ENCODE data around the gene PCDHGA11. TPM values are rescaled to one million over a fixed set of nuclear protein-coding genes. Genes with fewer than 3 reads are reported as not detected.
A peak's percentile ranks its signal among the peaks of the same experiment; 100 is the strongest.
"Not testable (repeated sequence)": the region's sequence is repeated elsewhere in the genome, so short reads cannot be mapped to it uniquely, and the experiment has no call there.

Gene PCDHGA11
- total and polyA plus RNA-seq, 2 experiments from 2014 or later, result 1.8 to 2.7 TPM

DNA sequence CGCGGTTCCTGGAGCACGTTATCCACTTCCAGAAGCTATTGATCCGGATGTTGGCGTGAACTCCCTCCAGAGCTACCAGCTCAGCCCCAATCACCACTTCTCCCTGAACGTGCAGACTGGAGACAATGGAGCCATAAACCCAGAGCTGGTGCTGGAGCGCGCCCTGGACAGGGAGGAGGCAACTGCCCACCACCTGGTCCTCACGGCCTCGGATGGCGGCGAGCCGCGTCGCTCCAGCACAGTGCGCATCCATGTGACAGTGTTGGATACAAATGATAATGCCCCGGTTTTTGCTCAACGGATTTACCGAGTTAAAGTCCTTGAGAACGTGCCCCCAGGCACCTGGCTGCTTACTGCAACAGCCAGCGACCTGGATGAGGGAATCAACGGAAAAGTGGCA lies 17.5 kb upstream of the PCDHGA11 start:
- 96% methylated on average over 22 of the region's 22 CpGs for WGBS (ENCODE audit: low lambda C conversion rate, missing lambda C conversion rate)
- H3K79me2 ChIP-seq, result no peaks in the 10 kb centered on the region
- no peak overlapping the region for H2AFZ ChIP-seq
- DNase-seq (ENCODE audit: low spot score), result no peak
- H4K20me1 ChIP-seq (ENCODE audit: insufficient read depth, poor library complexity, severe bottlenecking), result no peaks in the 10 kb centered on the region
- TF ChIP-seq, protein P1, sequence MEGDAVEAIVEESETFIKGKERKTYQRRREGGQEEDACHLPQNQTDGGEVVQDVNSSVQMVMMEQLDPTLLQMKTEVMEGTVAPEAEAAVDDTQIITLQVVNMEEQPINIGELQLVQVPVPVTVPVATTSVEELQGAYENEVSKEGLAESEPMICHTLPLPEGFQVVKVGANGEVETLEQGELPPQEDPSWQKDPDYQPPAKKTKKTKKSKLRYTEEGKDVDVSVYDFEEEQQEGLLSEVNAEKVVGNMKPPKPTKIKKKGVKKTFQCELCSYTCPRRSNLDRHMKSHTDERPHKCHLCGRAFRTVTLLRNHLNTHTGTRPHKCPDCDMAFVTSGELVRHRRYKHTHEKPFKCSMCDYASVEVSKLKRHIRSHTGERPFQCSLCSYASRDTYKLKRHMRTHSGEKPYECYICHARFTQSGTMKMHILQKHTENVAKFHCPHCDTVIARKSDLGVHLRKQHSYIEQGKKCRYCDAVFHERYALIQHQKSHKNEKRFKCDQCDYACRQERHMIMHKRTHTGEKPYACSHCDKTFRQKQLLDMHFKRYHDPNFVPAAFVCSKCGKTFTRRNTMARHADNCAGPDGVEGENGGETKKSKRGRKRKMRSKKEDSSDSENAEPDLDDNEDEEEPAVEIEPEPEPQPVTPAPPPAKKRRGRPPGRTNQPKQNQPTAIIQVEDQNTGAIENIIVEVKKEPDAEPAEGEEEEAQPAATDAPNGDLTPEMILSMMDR (IDR thresholded peaks at IDR 0.05; ENCODE audit: poor library complexity), result no peak
- no peak for TF ChIP-seq EZH2 (IDR thresholded peaks at IDR 0.05; ENCODE audit: borderline replicate concordance)
- TF ChIP-seq EZH2phosphoT487 (IDR thresholded peaks at IDR 0.05; ENCODE audit: low read depth, severe bottlenecking, unreplicated experiment), result no peak
- peaks cover 2% of the 10 kb centered on the region for H3K36me3 ChIP-seq (replicated peaks; ENCODE audit: insufficient read depth, low read depth)
- H3K4me2 ChIP-seq, result no peak overlapping the region
- H3K9me3 ChIP-seq (ENCODE audit: low read depth), result peaks cover 16% of the 10 kb centered on the region
- H3K4me1 ChIP-seq (ENCODE audit: insufficient read depth), result no peaks in the 10 kb centered on the region
- no peak overlapping the region for H3K4me3 ChIP-seq
- no peak overlapping the region for H3K27ac ChIP-seq
- H3K9me2 ChIP-seq (replicated peaks; ENCODE audit: insufficient read depth), result no peaks in the 10 kb centered on the region
- no peaks in the 10 kb centered on the region for H3K27me3 ChIP-seq

DNA sequence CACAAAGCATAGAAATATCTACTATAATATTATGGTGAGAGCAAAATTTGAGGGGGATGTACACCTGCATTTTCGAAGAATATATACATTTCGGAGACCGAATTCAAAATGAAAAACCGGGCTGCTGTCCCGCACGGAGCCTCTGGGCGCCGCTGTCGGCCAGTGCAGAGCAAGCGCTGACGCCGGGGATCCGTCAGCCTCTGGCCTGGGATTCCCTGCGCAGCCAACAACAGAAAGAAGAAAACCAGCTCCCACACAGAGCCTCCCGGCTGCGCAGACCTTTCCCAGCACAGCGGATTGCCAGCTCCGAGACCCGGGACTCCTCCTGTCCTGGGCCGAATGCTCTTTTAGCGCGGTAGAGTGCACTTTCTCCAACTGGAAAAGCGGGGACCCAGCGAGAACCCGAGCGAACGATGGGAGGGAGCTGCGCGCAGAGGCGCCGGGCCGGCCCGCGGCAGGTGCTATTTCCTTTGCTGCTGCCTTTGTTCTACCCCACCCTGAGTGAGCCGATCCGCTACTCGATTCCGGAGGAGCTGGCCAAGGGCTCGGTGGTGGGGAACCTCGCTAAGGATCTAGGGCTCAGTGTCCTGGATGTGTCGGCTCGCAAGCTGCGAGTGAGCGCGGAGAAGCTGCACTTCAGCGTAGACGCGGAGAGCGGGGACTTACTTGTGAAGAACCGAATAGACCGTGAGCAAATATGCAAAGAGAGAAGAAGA lies 12.9 kb upstream of the PCDHGA11 start, which contains the start of gene PCDHGB6:
PCDHGB6 (plus strand) TSS at position 232 of the 716 bp plus-strand sequence; CDS start at position 414, 182 bp downstream.
- TF ChIP-seq, protein P1 (IDR thresholded peaks at IDR 0.05; ENCODE audit: poor library complexity), result peak; percentile 79
- not testable (repeated sequence) for H3K36me3 ChIP-seq (replicated peaks; ENCODE audit: insufficient read depth, low read depth); H3K27me3 ChIP-seq; H3K9me2 ChIP-seq (replicated peaks; ENCODE audit: insufficient read depth); H4K20me1 ChIP-seq (ENCODE audit: insufficient read depth, poor library complexity, severe bottlenecking); H3K4me1 ChIP-seq (ENCODE audit: insufficient read depth)
- Histone ChIP-seq H3K79me2 (peaks cover 23% of the 10 kb centered on the region), H3K4me2 (peak within 1 kb of the TSS; percentile 78), H2AFZ (peak within 1 kb of the TSS; percentile 74), H3K27ac (peak within 1 kb of the TSS; percentile 83), H3K4me3 (peak within 1 kb of the TSS; percentile 41), H3K9me3 (ENCODE audit: low read depth) (peaks cover 37% of the 10 kb centered on the region)
- peak; percentile 83 for DNase-seq (ENCODE audit: low spot score)
- WGBS (ENCODE audit: low lambda C conversion rate, missing lambda C conversion rate), result 9% methylated on average over 51 of the region's 51 CpGs

DNA sequence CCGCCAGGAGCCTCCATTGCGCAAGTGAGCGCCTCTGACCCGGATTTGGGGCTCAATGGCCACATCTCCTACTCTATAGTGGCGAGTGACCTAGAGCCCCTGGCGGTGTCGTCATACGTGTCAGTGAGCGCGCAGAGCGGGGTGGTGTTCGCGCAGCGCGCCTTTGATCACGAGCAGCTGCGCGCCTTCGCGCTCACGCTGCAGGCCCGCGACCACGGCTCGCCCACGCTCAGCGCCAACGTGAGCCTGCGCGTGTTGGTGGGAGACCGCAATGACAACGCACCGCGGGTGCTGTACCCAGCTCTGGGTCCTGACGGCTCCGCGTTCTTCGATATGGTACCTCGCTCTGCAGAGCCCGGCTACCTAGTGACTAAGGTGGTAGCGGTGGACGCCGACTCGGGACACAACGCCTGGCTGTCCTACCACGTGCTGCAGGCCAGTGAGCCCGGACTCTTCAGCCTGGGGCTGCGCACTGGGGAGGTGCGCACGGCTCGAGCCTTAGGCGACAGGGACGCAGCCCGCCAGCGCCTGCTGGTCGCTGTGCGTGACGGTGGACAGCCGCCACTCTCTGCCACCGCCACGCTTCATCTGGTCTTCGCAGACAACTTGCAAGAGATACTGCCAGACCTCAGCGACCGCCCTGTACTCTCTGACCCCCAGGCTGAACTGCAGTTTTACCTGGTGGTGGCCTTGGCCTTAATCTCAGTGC lies 11.1 kb upstream of the PCDHGA11 start:
- no peaks in the 10 kb centered on the region for H3K27me3 ChIP-seq
- WGBS (ENCODE audit: low lambda C conversion rate, missing lambda C conversion rate), result 98% methylated on average over 58 of the region's 64 CpGs
- H3K36me3 ChIP-seq (replicated peaks; ENCODE audit: insufficient read depth, low read depth), result peaks cover 7% of the 10 kb centered on the region
- H3K79me2 ChIP-seq, result peaks cover 23% of the 10 kb centered on the region
- no peaks in the 10 kb centered on the region for H3K4me1 ChIP-seq (ENCODE audit: insufficient read depth)
- no peak overlapping the region for H3K4me2 ChIP-seq
- H3K4me3 ChIP-seq, result no peak overlapping the region
- no peak overlapping the region for H3K27ac ChIP-seq
- TF ChIP-seq EZH2 (IDR thresholded peaks at IDR 0.05; ENCODE audit: borderline replicate concordance) (no peak), EZH2phosphoT487 (IDR thresholded peaks at IDR 0.05; ENCODE audit: low read depth, severe bottlenecking, unreplicated experiment) (no peak)
- TF ChIP-seq, protein P1 (IDR thresholded peaks at IDR 0.05; ENCODE audit: poor library complexity), result no peak
- no peak overlapping the region for H2AFZ ChIP-seq
- H3K9me2 ChIP-seq (replicated peaks; ENCODE audit: insufficient read depth), result no peaks in the 10 kb centered on the region
- no peak for DNase-seq (ENCODE audit: low spot score)
- H4K20me1 ChIP-seq (ENCODE audit: insufficient read depth, poor library complexity, severe bottlenecking), result no peaks in the 10 kb centered on the region
- peaks cover 40% of the 10 kb centered on the region for H3K9me3 ChIP-seq (ENCODE audit: low read depth)
